Measurements from ENCODE around the gene F2R. TPM values are rescaled to one million over a fixed set of nuclear protein-coding genes. Genes with fewer than 3 reads are reported as not detected.

F2R gene
- total and polyA plus RNA-seq, 2 donors (not counting 3 experiments of a cell fraction or from before 2014, with no cell fraction given) = 342 to 599 TPM

GRCh38 chr5:76754668-76755078 lies 38.7 kb downstream of the F2R start:
- no peak overlapping the region for H2AFZ ChIP-seq (ENCODE audit: low read depth, low read length)
- POLR2A ChIA-PET = no interaction called here

More at GRCh38 chr5:76754668-76755078, 38.7 kb downstream of the F2R start:
- CTCF ChIA-PET = interaction anchor here (0.8 to 1.1 kb wide), 2 partner anchors 13 to 14 kb away, joined by 3 to 4 read pairs; no protein-coding TSS in a partner anchor
- Histone ChIP-seq H3K9me1 (replicated peaks; ENCODE audit: control insufficient read depth, extremely low read depth, insufficient read depth, low read length) (no peaks in the 10 kb centered on the region), H4K20me1 (replicated peaks; ENCODE audit: control insufficient read depth, extremely low read depth, insufficient read depth, low read length) (no peaks in the 10 kb centered on the region), H3K4me2 (ENCODE audit: insufficient read depth, low read length) (no peak overlapping the region), H3K9ac (replicated peaks; ENCODE audit: extremely low read depth, insufficient read depth, low read length) (no peak overlapping the region), H3K4me1 (ENCODE audit: control insufficient read depth, extremely low read depth, insufficient read depth, low read length) (no peaks in the 10 kb centered on the region), H3K27me3 (ENCODE audit: control insufficient read depth in 2 of 2, insufficient read depth in 2 of 2, low read length in 2 of 2) (no peaks in the 10 kb centered on the region), H3K4me3 (replicated peaks in 1 of 3; ENCODE audit: insufficient read depth in 1 of 3, low read depth in 1 of 3, low read length in 3 of 3) (no peak overlapping the region), H3K79me2 (ENCODE audit: control insufficient read depth, insufficient read depth, low read length) (no peaks in the 10 kb centered on the region), H3K9me3 (replicated peaks; ENCODE audit: control insufficient read depth, insufficient read depth, low read length) (no peaks in the 10 kb centered on the region), H3K27ac (ENCODE audit: insufficient read depth, low read depth, low read length) (no peak overlapping the region), H3K36me3 (ENCODE audit: control insufficient read depth in 2 of 2, extremely low read depth in 1 of 2, insufficient read depth in 2 of 2, low read length in 2 of 2) (no peaks in the 10 kb centered on the region)
- dilution Hi-C loops (cut with MboI; ENCODE audit: extremely low pct_ligation_motif_present, low sequenced_read_pairs) = no loop called here
- FAIRE-seq (no peak), DNase-seq (ENCODE audit: low read depth, low spot score) (no peak)
- TF ChIP-seq POLR2AphosphoS5 (IDR thresholded peaks at IDR 0.05; ENCODE audit: insufficient read depth, low read depth, low read length) (no peak), FOS (IDR thresholded peaks at IDR 0.05; ENCODE audit: borderline replicate concordance, insufficient read depth, low read length) (no peak), GATA2 (IDR thresholded peaks at IDR 0.05; ENCODE audit: insufficient read depth, insufficient read length, low read depth, low read length) (no peak), MAX (IDR thresholded peaks at IDR 0.05; ENCODE audit: insufficient read depth, insufficient read length) (no peak), EZH2 (IDR thresholded peaks at IDR 0.05; ENCODE audit: borderline replicate concordance, low read depth, low read length, severe bottlenecking) (no peak), POLR2A (IDR thresholded peaks at IDR 0.05; ENCODE audit: low read depth, low read length) (no peak), JUN (IDR thresholded peaks at IDR 0.05; ENCODE audit: borderline replicate concordance, insufficient read depth, insufficient read length, low read depth) (no peak), MYC (IDR thresholded peaks at IDR 0.05; ENCODE audit: low read depth, low read length) (no peak)
- TF ChIP-seq, protein P1, sequence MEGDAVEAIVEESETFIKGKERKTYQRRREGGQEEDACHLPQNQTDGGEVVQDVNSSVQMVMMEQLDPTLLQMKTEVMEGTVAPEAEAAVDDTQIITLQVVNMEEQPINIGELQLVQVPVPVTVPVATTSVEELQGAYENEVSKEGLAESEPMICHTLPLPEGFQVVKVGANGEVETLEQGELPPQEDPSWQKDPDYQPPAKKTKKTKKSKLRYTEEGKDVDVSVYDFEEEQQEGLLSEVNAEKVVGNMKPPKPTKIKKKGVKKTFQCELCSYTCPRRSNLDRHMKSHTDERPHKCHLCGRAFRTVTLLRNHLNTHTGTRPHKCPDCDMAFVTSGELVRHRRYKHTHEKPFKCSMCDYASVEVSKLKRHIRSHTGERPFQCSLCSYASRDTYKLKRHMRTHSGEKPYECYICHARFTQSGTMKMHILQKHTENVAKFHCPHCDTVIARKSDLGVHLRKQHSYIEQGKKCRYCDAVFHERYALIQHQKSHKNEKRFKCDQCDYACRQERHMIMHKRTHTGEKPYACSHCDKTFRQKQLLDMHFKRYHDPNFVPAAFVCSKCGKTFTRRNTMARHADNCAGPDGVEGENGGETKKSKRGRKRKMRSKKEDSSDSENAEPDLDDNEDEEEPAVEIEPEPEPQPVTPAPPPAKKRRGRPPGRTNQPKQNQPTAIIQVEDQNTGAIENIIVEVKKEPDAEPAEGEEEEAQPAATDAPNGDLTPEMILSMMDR (IDR thresholded peaks at IDR 0.05; ENCODE audit: extremely low read depth in 1 of 2, insufficient read depth in 1 of 2, low read depth in 1 of 2, low read length in 2 of 2) = no peak
- no TSS peak for BruUV-seq (replicated peaks)
- intact Hi-C loops (cut with micrococcal nuclease) = no loop called here

Data from endothelial cell of umbilical vein (primary cell).